GM19035 (cell line): ENCODE data around the gene RHOV.

Experiments used
- ATAC-seq: cut with Tn5 transposase; IDR thresholded peaks from one replicate; pipeline ENCODE4 v1.9.1; 2021; ENCODE audit not compliant: unreplicated experiment

The RHOV gene

DNA sequence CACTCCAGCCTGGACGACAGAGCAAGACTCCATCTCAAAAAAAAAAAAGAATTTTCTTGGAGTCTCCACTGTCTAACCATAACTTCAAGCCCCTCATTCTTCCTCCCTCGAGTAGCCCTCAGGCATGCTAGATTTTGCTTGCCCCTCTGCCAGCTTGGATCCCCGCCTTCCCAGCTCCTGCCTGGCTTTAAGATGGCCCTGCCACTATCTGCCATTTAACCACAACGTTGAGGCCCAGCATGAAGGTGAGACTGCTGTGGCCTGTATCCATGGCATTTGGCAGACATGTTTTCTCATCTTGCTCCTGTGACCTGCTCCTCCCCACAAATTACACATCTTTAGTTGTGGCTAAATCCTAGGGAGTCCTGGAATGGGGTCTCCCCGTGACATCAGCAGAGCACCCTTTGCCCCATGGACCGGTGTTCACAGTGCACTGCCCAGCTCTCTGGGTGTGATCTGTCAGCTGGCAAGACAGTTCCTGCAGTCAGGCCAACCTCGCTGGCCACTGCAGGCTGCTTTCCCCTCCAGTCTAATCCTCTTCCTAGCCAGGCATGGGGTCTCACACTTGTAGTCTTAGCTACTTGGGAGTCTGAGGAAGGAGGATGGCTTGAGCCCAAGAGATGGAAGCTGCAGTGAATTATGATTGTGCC lies 30.6 kb upstream of the RHOV start:
- ATAC-seq, result no peak

- no peak for ATAC-seq
Observed at GRCh38 chr15:40902605-40903561, 28.8 kb upstream of the RHOV start.

DNA sequence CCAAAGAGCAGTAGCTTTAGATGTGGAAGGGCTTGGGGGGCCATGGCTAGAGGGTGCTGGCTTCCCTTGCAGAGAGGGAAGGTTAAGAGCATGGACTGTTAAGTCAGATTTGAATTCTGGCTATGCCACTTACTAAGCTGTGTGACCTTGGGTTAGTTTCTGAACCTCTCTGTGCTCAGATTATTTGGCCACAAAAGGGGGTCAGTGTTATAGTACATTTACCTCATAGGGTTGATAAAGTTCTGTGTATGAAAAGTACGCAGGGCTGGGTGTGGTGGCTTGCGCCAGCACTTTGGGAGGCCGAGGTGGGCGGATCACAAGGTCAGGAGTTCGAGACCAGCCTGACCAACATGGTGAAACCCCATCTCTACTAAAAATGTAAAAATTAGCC lies 27.0 kb upstream of the RHOV start:
- ATAC-seq, result no peak

- ATAC-seq, result no peak
Observed at GRCh38 chr15:40900256-40901052, 26.4 kb upstream of the RHOV start.

GRCh38 chr15:40899536-40900207 lies 25.6 kb upstream of the RHOV start:
- no peak for ATAC-seq

DNA sequence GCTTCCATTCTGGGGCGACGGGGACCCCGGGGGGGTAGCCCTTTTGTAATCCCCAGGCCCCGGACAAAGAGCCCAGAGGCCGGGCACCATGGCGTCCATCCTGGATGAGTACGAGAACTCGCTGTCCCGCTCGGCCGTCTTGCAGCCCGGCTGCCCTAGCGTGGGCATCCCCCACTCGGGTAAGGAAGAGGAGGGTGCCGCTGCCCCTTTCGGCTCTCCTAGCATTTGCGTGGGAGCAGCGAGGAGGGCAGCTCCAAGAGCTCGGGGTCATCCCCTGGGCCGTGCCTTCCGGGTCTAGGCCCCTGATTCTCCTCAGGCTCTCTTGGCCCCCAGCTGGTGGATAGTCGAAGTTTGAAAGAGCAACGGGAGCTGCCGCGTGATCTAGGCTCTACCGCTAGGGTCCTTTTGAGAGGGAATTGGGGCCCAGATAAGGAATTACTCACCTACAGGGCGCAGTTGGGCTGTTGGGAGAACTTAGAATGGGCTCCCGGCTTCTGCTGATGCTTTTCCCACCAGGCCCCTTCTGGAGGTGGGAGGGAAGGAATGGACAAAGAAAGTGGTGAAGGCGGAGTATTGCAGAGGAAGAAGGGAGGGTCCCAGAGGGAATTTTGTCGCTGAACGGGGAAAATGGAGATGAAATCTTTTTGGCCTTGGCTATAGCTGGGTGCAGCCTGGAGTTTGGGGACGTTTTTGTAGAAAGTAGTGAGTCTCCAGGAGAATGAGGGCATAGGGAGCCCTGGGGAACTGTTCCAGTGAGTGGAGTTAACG lies 20.8 kb upstream of the RHOV start:
- peak; percentile 40 for ATAC-seq

GRCh38 chr15:40893733-40894680 lies 20.0 kb upstream of the RHOV start, which contains the start of gene VPS18:
Gene VPS18 (plus strand): TSS chr15:40894450. CDS start chr15:40894769, 319 bp downstream.
- peak; percentile 91 for ATAC-seq

- no peak for ATAC-seq
Observed at GRCh38 chr15:40893019-40893670, 19.1 kb upstream of the RHOV start.

DNA sequence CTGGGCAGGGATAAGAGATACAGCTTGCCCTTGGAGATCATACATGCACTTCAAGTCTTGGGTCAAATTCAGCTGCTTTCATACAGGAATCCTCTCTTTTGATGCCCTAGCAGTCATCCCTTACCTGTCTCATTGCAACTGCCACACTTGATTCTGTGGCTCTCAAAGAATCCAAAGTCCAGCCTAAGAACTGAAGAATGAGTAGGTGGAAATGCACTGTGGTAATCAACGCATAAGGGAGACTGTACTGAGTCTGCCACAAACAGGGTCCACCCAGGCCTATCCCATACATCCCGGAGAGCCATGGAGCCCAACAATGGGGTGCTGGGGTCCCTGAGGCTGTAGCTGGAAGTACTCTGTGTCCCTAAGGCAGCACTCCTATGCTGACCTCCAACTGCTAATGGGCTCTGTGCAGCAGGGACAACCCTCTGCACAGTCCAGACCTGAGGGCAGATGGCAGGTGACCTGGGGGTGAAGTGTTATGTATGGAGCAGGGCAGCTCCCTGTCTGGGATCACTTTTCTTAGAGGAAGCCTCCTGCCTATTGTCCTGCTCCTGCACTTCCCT lies 18.5 kb upstream of the RHOV start:
- no peak for ATAC-seq

- ATAC-seq, result peak; percentile 29
Observed at GRCh38 chr15:40891810-40892446, 17.9 kb upstream of the RHOV start.

DNA sequence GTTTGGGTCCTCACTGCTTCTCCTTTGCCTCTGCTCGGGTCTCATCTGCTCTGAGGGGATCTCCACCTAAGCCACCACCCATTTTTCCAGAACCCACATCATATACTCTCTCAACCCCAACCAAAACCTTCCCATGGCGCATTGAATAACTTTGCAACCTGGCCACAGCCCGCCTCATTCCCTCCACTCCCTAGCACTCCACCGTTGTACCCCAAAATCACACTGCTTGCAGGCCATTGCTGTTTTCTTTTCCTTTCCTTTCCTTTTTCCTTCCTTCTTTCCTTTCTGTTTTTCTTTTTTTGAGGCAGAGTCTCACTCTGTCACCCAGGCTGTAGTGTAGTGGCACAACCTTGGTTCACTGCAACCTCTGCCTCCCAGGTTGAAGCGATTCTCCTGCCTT lies 17.1 kb upstream of the RHOV start:
- ATAC-seq, result no peak

DNA sequence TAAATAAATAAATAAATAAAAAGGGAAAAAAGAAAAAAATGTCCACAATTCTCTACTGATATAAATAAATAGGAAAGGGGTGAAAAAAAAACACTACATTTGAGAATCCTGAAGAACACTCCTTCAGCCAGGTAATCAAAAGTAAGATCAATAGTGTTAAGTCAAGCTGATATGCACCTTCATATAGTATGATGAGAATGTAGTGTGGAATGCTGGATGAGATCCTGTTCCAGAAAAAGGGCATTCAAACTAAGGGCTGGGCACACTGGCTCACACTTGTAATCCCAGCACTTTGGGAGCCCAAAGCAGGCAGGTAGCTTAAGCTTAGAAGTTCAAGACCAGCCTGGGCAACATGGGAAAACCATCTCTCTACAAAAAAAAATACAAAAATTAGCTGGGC lies 15.1 kb upstream of the RHOV start:
- ATAC-seq, result no peak

- no peak for ATAC-seq
Observed at GRCh38 chr15:40886586-40886985, 12.6 kb upstream of the RHOV start.

DNA sequence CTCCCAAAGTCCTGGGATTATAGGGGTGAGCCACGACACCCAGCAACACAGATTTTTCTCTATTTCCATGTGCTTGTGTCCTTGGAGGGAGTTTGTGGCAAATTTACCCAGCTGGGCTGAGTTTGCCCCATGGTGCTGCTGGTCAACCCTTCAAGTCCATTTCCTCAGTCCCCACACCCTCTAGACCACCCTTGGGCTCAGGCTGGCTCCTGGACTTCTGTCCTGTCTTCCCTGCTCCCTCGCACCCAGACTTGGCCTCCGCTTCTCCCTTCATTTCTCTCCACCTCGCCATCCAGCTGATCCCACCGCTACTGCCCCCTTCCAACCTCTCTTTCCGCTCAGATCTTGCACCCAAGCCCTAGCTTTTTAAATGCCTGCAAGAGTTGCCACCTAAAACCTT lies 7.3 kb upstream of the RHOV start:
- no peak for ATAC-seq

DNA sequence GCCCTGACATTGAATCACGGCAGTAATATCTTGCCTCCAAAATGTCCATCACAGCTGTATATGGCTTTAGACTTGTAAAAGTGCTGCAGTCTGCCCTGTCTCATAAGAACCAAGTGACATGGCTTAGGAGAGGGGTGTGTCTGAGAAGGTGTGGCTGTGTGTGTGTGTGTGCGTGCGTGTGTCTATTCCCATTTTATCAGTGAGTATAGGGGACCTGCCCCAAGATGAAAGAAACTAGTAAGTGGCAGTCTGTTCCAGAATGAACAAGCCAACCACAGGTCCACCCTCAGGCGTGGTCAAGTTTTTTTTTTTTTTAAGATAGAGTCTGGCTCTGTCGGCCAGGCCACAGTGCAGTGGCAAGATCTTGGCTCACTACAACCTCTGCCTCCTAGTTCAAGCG lies 5.6 kb upstream of the RHOV start:
- no peak for ATAC-seq

- ATAC-seq, result peak; percentile 51
Observed at GRCh38 chr15:40878785-40879184, 4.8 kb upstream of the RHOV start.

GRCh38 chr15:40877694-40878093 lies 3.7 kb upstream of the RHOV start:
- no peak for ATAC-seq
